Measurements from ENCODE around the gene KCNJ1. TPM values are rescaled to one million over a fixed set of nuclear protein-coding genes. Genes with fewer than 3 reads are reported as not detected.

KCNJ1 gene
- total RNA-seq, 1 donor: not detected

GRCh38 chr11:128846985-128847384 is 20.1 kb downstream of the KCNJ1 start:
- Histone ChIP-seq H4K20me1 (ENCODE audit: insufficient read depth, low read length) (no peaks in the 10 kb centered on the region), H2AFZ (ENCODE audit: low read length) (no peak overlapping the region), H3K27me3 (ENCODE audit: insufficient read depth, low read length) (peaks cover 29% of the 10 kb centered on the region), H3K4me3 (ENCODE audit: insufficient read depth, low read length) (no peak overlapping the region), H3K79me2 (ENCODE audit: insufficient read depth, low read length) (no peaks in the 10 kb centered on the region), H3K4me1 (ENCODE audit: insufficient read depth, low read length) (no peaks in the 10 kb centered on the region), H3K9me3 (ENCODE audit: low read depth, low read length) (no peaks in the 10 kb centered on the region), H3K4me2 (ENCODE audit: insufficient read depth, low read length) (no peak overlapping the region), H3K27ac (ENCODE audit: low read depth, low read length) (no peak overlapping the region), H3K36me3 (ENCODE audit: insufficient read depth, low read length) (no peaks in the 10 kb centered on the region)
- no peak for DNase-seq (ENCODE audit: insufficient read length, low spot score, missing footprints)
- TF ChIP-seq CTCF (IDR thresholded peaks at IDR 0.05; ENCODE audit: extremely low read depth, low read depth, low read length): no peak

- H4K20me1 ChIP-seq (ENCODE audit: insufficient read depth, low read length): no peaks in the 10 kb centered on the region
- H3K4me1 ChIP-seq (ENCODE audit: insufficient read depth, low read length): no peaks in the 10 kb centered on the region
- no peaks in the 10 kb centered on the region for H3K9me3 ChIP-seq (ENCODE audit: low read depth, low read length)
- H2AFZ ChIP-seq (ENCODE audit: low read length): no peak overlapping the region
- H3K27ac ChIP-seq (ENCODE audit: low read depth, low read length): no peak overlapping the region
- no peak overlapping the region for H3K4me3 ChIP-seq (ENCODE audit: insufficient read depth, low read length)
- peaks cover 34% of the 10 kb centered on the region for H3K27me3 ChIP-seq (ENCODE audit: insufficient read depth, low read length)
- no peaks in the 10 kb centered on the region for H3K79me2 ChIP-seq (ENCODE audit: insufficient read depth, low read length)
- no peaks in the 10 kb centered on the region for H3K36me3 ChIP-seq (ENCODE audit: insufficient read depth, low read length)
- DNase-seq (ENCODE audit: insufficient read length, low spot score, missing footprints): no peak
- H3K4me2 ChIP-seq (ENCODE audit: insufficient read depth, low read length): no peak overlapping the region
- no peak for TF ChIP-seq CTCF (IDR thresholded peaks at IDR 0.05; ENCODE audit: extremely low read depth, low read depth, low read length)
Observed at GRCh38 chr11:128845334-128845780, 21.7 kb downstream of the KCNJ1 start.

GRCh38 chr11:128843198-128843785 is 23.8 kb downstream of the KCNJ1 start:
- Histone ChIP-seq H3K9me3 (ENCODE audit: low read depth, low read length) (no peaks in the 10 kb centered on the region), H3K27ac (ENCODE audit: low read depth, low read length) (no peak overlapping the region), H3K4me3 (ENCODE audit: insufficient read depth, low read length) (no peak overlapping the region), H3K79me2 (ENCODE audit: insufficient read depth, low read length) (no peaks in the 10 kb centered on the region), H3K4me2 (ENCODE audit: insufficient read depth, low read length) (no peak overlapping the region), H3K4me1 (ENCODE audit: insufficient read depth, low read length) (no peaks in the 10 kb centered on the region), H2AFZ (ENCODE audit: low read length) (no peak overlapping the region), H4K20me1 (ENCODE audit: insufficient read depth, low read length) (no peaks in the 10 kb centered on the region), H3K27me3 (ENCODE audit: insufficient read depth, low read length) (peaks cover 34% of the 10 kb centered on the region), H3K36me3 (ENCODE audit: insufficient read depth, low read length) (no peaks in the 10 kb centered on the region)
- no peak for DNase-seq (ENCODE audit: insufficient read length, low spot score, missing footprints)
- TF ChIP-seq CTCF (IDR thresholded peaks at IDR 0.05; ENCODE audit: extremely low read depth, low read depth, low read length): no peak

GRCh38 chr11:128841461-128842072 is 25.5 kb downstream of the KCNJ1 start:
- no peak for DNase-seq (ENCODE audit: insufficient read length, low spot score, missing footprints)
- H3K36me3 ChIP-seq (ENCODE audit: insufficient read depth, low read length): no peaks in the 10 kb centered on the region
- H3K79me2 ChIP-seq (ENCODE audit: insufficient read depth, low read length): no peaks in the 10 kb centered on the region
- H3K27me3 ChIP-seq (ENCODE audit: insufficient read depth, low read length): peaks cover 34% of the 10 kb centered on the region
- H2AFZ ChIP-seq (ENCODE audit: low read length): no peak overlapping the region
- H3K4me2 ChIP-seq (ENCODE audit: insufficient read depth, low read length): no peak overlapping the region
- H3K9me3 ChIP-seq (ENCODE audit: low read depth, low read length): no peaks in the 10 kb centered on the region
- TF ChIP-seq CTCF (IDR thresholded peaks at IDR 0.05; ENCODE audit: extremely low read depth, low read depth, low read length): no peak
- H4K20me1 ChIP-seq (ENCODE audit: insufficient read depth, low read length): no peaks in the 10 kb centered on the region
- no peaks in the 10 kb centered on the region for H3K4me1 ChIP-seq (ENCODE audit: insufficient read depth, low read length)
- no peak overlapping the region for H3K4me3 ChIP-seq (ENCODE audit: insufficient read depth, low read length)
- H3K27ac ChIP-seq (ENCODE audit: low read depth, low read length): no peak overlapping the region
